SK-N-SH (cell line): ENCODE measurements around the gene HOXC10. TPM values are rescaled to one million over a fixed set of nuclear protein-coding genes. Genes with fewer than 3 reads are reported as not detected.

Source experiments
- CTCF ChIA-PET: fragments of 300-600, 350-600 bp; formaldehyde crosslinking; extraction: SDS; loops from one replicate; lab custom pipeline; 2021; lab: Yijun Ruan, JAX
- POLR2A ChIA-PET: fragments of 350-600 bp; sonication (Branson Sonifier 250); formaldehyde crosslinking; extraction: SDS; loops from one replicate; lab custom pipeline; 2020; ENCODE audit warnings: antibody characterized with exemption, inconsistent platforms; lab: Yijun Ruan, JAX
- DNase-seq: peaks from one replicate; pipeline ENCODE4 v3.0.0; 2012
- H2AFZ ChIP-seq: fragments of 200-600 bp; sonication (generic); 2 replicates; pipeline ENCODE4 v1.8.1; 2016; ENCODE audit warnings: antibody characterized with exemption, mild to moderate bottlenecking, low read depth
- H3F3A ChIP-seq: fragments of 200-600 bp; sonication (generic); replicated peaks from 2 replicates; pipeline ENCODE3; 2016; ENCODE audit warnings: antibody characterized with exemption, mild to moderate bottlenecking; ENCODE audit not compliant: insufficient read depth
- H3K27ac ChIP-seq, 2 experiments: fragments of 200-500 bp in 1 of 2; fragments of 200-600 bp in 1 of 2; sonication (Bioruptor generic) in 1 of 2; sonication (generic), shearing (Covaris generic) in 1 of 2; 2 replicates each; pipeline versions ENCODE4 v1.5.1 to v1.6.1; 2014 to 2016; ENCODE audit warnings: low read depth in 2 of 2, inconsistent platforms in 1 of 2, low read length in 1 of 2, mild to moderate bottlenecking in 1 of 2, mixed read lengths in 1 of 2
- H3K27me3 ChIP-seq: fragments of 200-600 bp; sonication (generic), shearing (Covaris generic); 2 replicates; pipeline ENCODE4 v1.6.1; 2016; ENCODE audit warnings: mixed run types; ENCODE audit not compliant: insufficient read depth
- H3K36me3 ChIP-seq, 2 experiments: fragments of 200-500 bp in 1 of 2; fragments of 200-600 bp in 1 of 2; sonication (Bioruptor generic) in 1 of 2; sonication (generic) in 1 of 2; replicated peaks in 1 of 2; 2 replicates each; pipeline versions ENCODE3 to v1.5.1; 2014 to 2016; ENCODE audit warnings: low read length in 1 of 2, mild to moderate bottlenecking in 1 of 2; ENCODE audit not compliant: insufficient read depth in 2 of 2, control insufficient read depth in 1 of 2
- H3K4me1 ChIP-seq, 2 experiments: fragments of 200-500 bp in 1 of 2; fragments of 200-600 bp in 1 of 2; sonication (Bioruptor generic) in 1 of 2; sonication (generic), shearing (Covaris generic) in 1 of 2; 2 replicates each; pipeline versions ENCODE4 v1.5.1 to v1.6.1; 2014 to 2016; ENCODE audit warnings: low read depth in 1 of 2, low read length in 1 of 2, mixed run types in 1 of 2; ENCODE audit not compliant: insufficient read depth in 2 of 2, control insufficient read depth in 1 of 2
- H3K4me2 ChIP-seq: fragments of 200-600 bp; sonication (generic), shearing (Covaris generic); 2 replicates; pipeline ENCODE4 v1.6.1; 2017; ENCODE audit warnings: mixed run types
- H3K4me3 ChIP-seq, 2 experiments: fragments of 200-500 bp in 1 of 2; fragments of 200-600 bp in 1 of 2; sonication (Bioruptor generic) in 1 of 2; sonication (generic), shearing (Covaris generic) in 1 of 2; 2 replicates each; pipeline versions ENCODE4 v1.5.1 to v1.8.1; 2014 to 2016; ENCODE audit warnings: low read depth in 2 of 2, inconsistent platforms in 1 of 2, low read length in 1 of 2, mild to moderate bottlenecking in 1 of 2, mixed read lengths in 1 of 2, moderate library complexity in 1 of 2
- H3K79me2 ChIP-seq: fragments of 200-600 bp; sonication (generic); 2 replicates; pipeline ENCODE4 v1.8.1; 2017; ENCODE audit warnings: mild to moderate bottlenecking; ENCODE audit not compliant: insufficient read depth
- H3K9ac ChIP-seq: fragments of 200-600 bp; sonication (generic); 2 replicates; pipeline ENCODE4 v1.6.1; 2017; ENCODE audit warnings: mixed run types
- H3K9me2 ChIP-seq: fragments of 200-600 bp; sonication (generic); 2 replicates; pipeline ENCODE4 v1.6.1; 2017; ENCODE audit warnings: mixed run types
- H3K9me3 ChIP-seq: fragments of 200-600 bp; sonication (generic); 2 replicates; pipeline ENCODE4 v1.6.1; 2017; ENCODE audit warnings: mixed run types, mild to moderate bottlenecking, moderate library complexity
- H4K20me1 ChIP-seq: fragments of 200-600 bp; sonication (generic); 2 replicates; pipeline ENCODE4 v1.6.1; 2017; ENCODE audit warnings: mild to moderate bottlenecking, mixed run types; ENCODE audit not compliant: insufficient read depth
- CHD2 ChIP-seq: fragments of 150-350 bp; IDR thresholded peaks from 2 replicates; pipeline ENCODE4 v1.6.1; 2018; ENCODE audit warnings: low read length; ENCODE audit not compliant: partially characterized antibody
- CTCF ChIP-seq: fragments of 200-600 bp; sonication (generic); IDR thresholded peaks from 2 replicates; pipeline ENCODE4 v1.6.1; 2017; ENCODE audit warnings: antibody characterized with exemption, mild to moderate bottlenecking, moderate library complexity
- EP300 ChIP-seq, 2 experiments: IDR thresholded peaks; 2 replicates each; pipeline versions ENCODE4 v1.4.0 to v1.6.1; 2012; ENCODE audit warnings: borderline replicate concordance in 1 of 2, low read depth in 1 of 2, low read length in 1 of 2
- EZH2phosphoT487 ChIP-seq: fragments of 200-600 bp; sonication (generic); IDR thresholded peaks from 2 replicates; pipeline ENCODE4 v1.6.1; 2017; ENCODE audit warnings: low read depth, mixed run types, mild to moderate bottlenecking, antibody characterized with exemption, moderate library complexity, borderline replicate concordance
- NFIC ChIP-seq: IDR thresholded peaks from 2 replicates; pipeline ENCODE4 v1.4.0; 2012; ENCODE audit warnings: borderline replicate concordance
- POLR2AphosphoS5 ChIP-seq: IDR thresholded peaks from 2 replicates; pipeline ENCODE4 v1.6.1; 2012; ENCODE audit warnings: low read depth, low read length
- RXRA ChIP-seq: IDR thresholded peaks from 2 replicates; pipeline ENCODE4 v1.4.0; 2012; ENCODE audit warnings: low read depth, mild to moderate bottlenecking, borderline replicate concordance
- SMC3 ChIP-seq: IDR thresholded peaks from 2 replicates; pipeline ENCODE4 v1.6.1; 2012; ENCODE audit warnings: low read depth, low read length, improper control_type of control experiment
- TAF1 ChIP-seq: IDR thresholded peaks from 2 replicates; pipeline ENCODE4 v1.6.1; 2012; ENCODE audit warnings: low read depth, mild to moderate bottlenecking, low read length, moderate library complexity, borderline replicate concordance
- USF1 ChIP-seq: IDR thresholded peaks from 2 replicates; pipeline ENCODE4 v1.4.0; 2012; ENCODE audit warnings: low read depth, borderline replicate concordance
- ZBTB33 ChIP-seq: IDR thresholded peaks from 2 replicates; pipeline ENCODE4 v1.4.0; 2012; ENCODE audit warnings: low read depth, borderline replicate concordance
- WGBS: methylation state at CpG from one replicate; pipeline ENCODE4 v1.1.6; 2017; ENCODE audit warnings: low lambda C conversion rate; 5-methylcytosine and 5-hydroxymethylcytosine counted together
- polyA plus RNA-seq, 3 experiments: library from polyadenylated mRNA; depleted of rRNA; stranded (reverse); fragments of >200 nt; gene quantifications; 2 replicates each; pipeline ENCODE4 v1.2.3, GENCODE V29; 2012

HOXC10 gene
- polyA plus RNA-seq, 1 of the 3 experiments (the other 2 are of a cell fraction): 0.03 TPM

GRCh38 chr12:53996240-53997203 lies 11.6 kb downstream of the HOXC10 start:
- H3K9me3 ChIP-seq: no peaks in the 10 kb centered on the region
- no peaks in the 10 kb centered on the region for H3F3A ChIP-seq
- ChIA-PET POLR2A (no interaction called here), CTCF (interaction anchor here (0.6 to 24.5 kb wide), 7 partner anchors 9 to 218 kb away, joined by 4 to 568 read pairs (median 194); partner anchors contain the start of genes HOXC10, HOXC8 and SMUG1)
- H2AFZ ChIP-seq: no peak overlapping the region
- H3K4me1 ChIP-seq: peaks cover 0 to 16% of the 10 kb centered on the region in 2 experiments; a peak in 2 of 4 replicates
- WGBS: 90% methylated on average over 29 of the region's 29 CpGs
- H3K4me3 ChIP-seq: peak overlapping the region in 1 of 2 experiments; percentile 2; a peak in 1 of 4 replicates
- H3K79me2 ChIP-seq: no peaks in the 10 kb centered on the region
- TF ChIP-seq TAF1 (no peak), ZBTB33 (no peak), NFIC (no peak), RXRA (no peak), CTCF (no peak), CHD2 (no peak), USF1 (no peak), POLR2AphosphoS5 (no peak), EP300 (IDR thresholded peaks at IDR 0.05; ENCODE audit: borderline replicate concordance in 1 of 2, low read depth in 1 of 2, low read length in 1 of 2) (no peak), SMC3 (no peak), EZH2phosphoT487 (no peak)
- H3K27me3 ChIP-seq: peaks cover 60% of the 10 kb centered on the region
- H3K4me2 ChIP-seq: no peak overlapping the region
- H3K36me3 ChIP-seq: no peaks in the 10 kb centered on the region
- no peaks in the 10 kb centered on the region for H4K20me1 ChIP-seq
- no peak for DNase-seq
- no peak overlapping the region for H3K9ac ChIP-seq
- no peak overlapping the region for H3K27ac ChIP-seq
- H3K9me2 ChIP-seq: no peaks in the 10 kb centered on the region
